Endothelial cell of umbilical vein (primary cell): Measurements from ENCODE around the gene TRMT61B. TPM values are rescaled to one million over a fixed set of nuclear protein-coding genes. Genes with fewer than 3 reads are reported as not detected.

ENCODE experiments used
- BruUV-seq: library from RNA; stranded (reverse); fragments of 400-500 nt; replicated peaks from 2 replicates; lab custom pipeline; 2021; lab: Mats Ljungman, UMichigan
- CTCF ChIA-PET: fragments of 300-600, 350-600 bp; sonication (Branson Sonifier 250); formaldehyde crosslinking; loops from one replicate; lab custom pipeline; 2021; ENCODE audit warnings: antibody characterized with exemption, inconsistent platforms; lab: Charles Lee
- POLR2A ChIA-PET: fragments of 300-600, 350-600 bp; sonication (Branson Sonifier 250); formaldehyde crosslinking; loops from one replicate; lab custom pipeline; 2021; ENCODE audit warnings: antibody characterized with exemption, inconsistent platforms; lab: Charles Lee
- DNase-seq: peaks from one replicate; pipeline ENCODE4 v3.0.0-alpha.2; 2011; ENCODE audit warnings: low read depth, low spot score
- FAIRE-seq: peaks from 2 replicates; lab custom pipeline; 2011; peaks lifted over from hg19 to GRCh38; lab: Jason Lieb, UNC
- H2AFZ ChIP-seq: 2 replicates; pipeline ENCODE4 v1.6.0; 2012; ENCODE audit warnings: low read depth, low read length, control low read depth, inconsistent platforms
- H3K27ac ChIP-seq: 2 replicates; pipeline ENCODE4 v1.5.1; 2011; ENCODE audit warnings: low read depth, mild to moderate bottlenecking, control low read depth, low read length, moderate library complexity; ENCODE audit not compliant: insufficient read depth
- H3K27me3 ChIP-seq, 2 experiments: 2 replicates each; pipeline versions ENCODE4 v1.6.0 to v1.6.1; 2011; ENCODE audit warnings: low read length in 2 of 2, mixed read lengths in 1 of 2; ENCODE audit not compliant: control insufficient read depth in 2 of 2, insufficient read depth in 2 of 2
- H3K36me3 ChIP-seq, 2 experiments: 2 replicates in 1 of 2; 3 replicates in 1 of 2; pipeline ENCODE4 v1.5.1; 2011; ENCODE audit warnings: low read length in 2 of 2, mild to moderate bottlenecking in 1 of 2, moderate library complexity in 1 of 2; ENCODE audit not compliant: control insufficient read depth in 2 of 2, insufficient read depth in 2 of 2; ENCODE audit errors: extremely low read depth in 1 of 2
- H3K4me1 ChIP-seq: 3 replicates; pipeline ENCODE4 v1.5.1; 2011; ENCODE audit warnings: mild to moderate bottlenecking, low read length; ENCODE audit not compliant: control insufficient read depth, insufficient read depth; ENCODE audit errors: extremely low read depth
- H3K4me2 ChIP-seq: 2 replicates; pipeline ENCODE4 v1.6.1; 2011; ENCODE audit warnings: low read length, control low read depth, mixed read lengths; ENCODE audit not compliant: insufficient read depth
- H3K4me3 ChIP-seq, 3 experiments: fragments of 200-600 bp in 1 of 3; sonication (generic), shearing (Covaris generic) in 1 of 3; replicated peaks in 1 of 3; 2 replicates each; pipeline ENCODE4 v1.5.1; 2011 to 2016; ENCODE audit warnings: control low read depth in 3 of 3, low read length in 3 of 3, mild to moderate bottlenecking in 2 of 3, inconsistent platforms in 1 of 3, low read depth in 1 of 3, moderate library complexity in 1 of 3; ENCODE audit not compliant: insufficient read depth in 1 of 3
- H3K79me2 ChIP-seq: 2 replicates; pipeline ENCODE4 v1.6.0; 2012; ENCODE audit warnings: low read length, inconsistent platforms; ENCODE audit not compliant: control insufficient read depth, insufficient read depth
- H3K9ac ChIP-seq: replicated peaks from 2 replicates; pipeline ENCODE3; 2011; ENCODE audit warnings: low read length, control low read depth; ENCODE audit not compliant: insufficient read depth; ENCODE audit errors: extremely low read depth
- H3K9me1 ChIP-seq: replicated peaks from 3 replicates; pipeline ENCODE4 v1.6.0; 2011; ENCODE audit warnings: mild to moderate bottlenecking, low read length; ENCODE audit not compliant: control insufficient read depth, insufficient read depth; ENCODE audit errors: extremely low read depth
- H3K9me3 ChIP-seq: replicated peaks from 2 replicates; pipeline ENCODE4 v1.5.1; 2012; ENCODE audit warnings: low read length, inconsistent platforms; ENCODE audit not compliant: control insufficient read depth, insufficient read depth
- H4K20me1 ChIP-seq: replicated peaks from 2 replicates; pipeline ENCODE3; 2011; ENCODE audit warnings: mild to moderate bottlenecking, low read length; ENCODE audit not compliant: control insufficient read depth, insufficient read depth; ENCODE audit errors: extremely low read depth
- CTCF ChIP-seq, 2 donors: IDR thresholded peaks; 1 replicate in 1 of 2; 2 replicates in 1 of 2; pipeline ENCODE4 v1.5.1; 2011; ENCODE audit warnings: low read length in 2 of 2, mild to moderate bottlenecking in 2 of 2, moderate library complexity in 2 of 2, control low read depth in 1 of 2, inconsistent platforms in 1 of 2, low read depth in 1 of 2; ENCODE audit not compliant: insufficient read depth in 1 of 2; ENCODE audit errors: extremely low read depth in 1 of 2
- EZH2 ChIP-seq: IDR thresholded peaks from 2 replicates; pipeline ENCODE4 v1.6.1; 2012; ENCODE audit warnings: borderline replicate concordance, low read depth, mild to moderate bottlenecking, moderate library complexity, low read length, inconsistent platforms; ENCODE audit not compliant: severe bottlenecking
- FOS ChIP-seq: IDR thresholded peaks from 2 replicates; pipeline ENCODE4 v1.6.1; 2011; ENCODE audit warnings: mild to moderate bottlenecking, low read length, moderate library complexity, borderline replicate concordance; ENCODE audit not compliant: insufficient read depth
- GATA2 ChIP-seq: IDR thresholded peaks from 2 replicates; pipeline ENCODE4 v1.7.0; 2011; ENCODE audit warnings: low read depth, mild to moderate bottlenecking, moderate library complexity, mixed read lengths, low read length; ENCODE audit not compliant: insufficient read length, insufficient read depth
- JUN ChIP-seq: IDR thresholded peaks from 2 replicates; pipeline ENCODE4 v1.6.1; 2011; ENCODE audit warnings: borderline replicate concordance, low read depth; ENCODE audit not compliant: insufficient read length, insufficient read depth
- MYC ChIP-seq: IDR thresholded peaks from one replicate; pipeline ENCODE4 v1.6.1; 2011; ENCODE audit warnings: mild to moderate bottlenecking, low read depth, low read length
- POLR2A ChIP-seq: IDR thresholded peaks from 2 replicates; pipeline ENCODE4 v1.6.1; 2012; ENCODE audit warnings: low read depth, mild to moderate bottlenecking, control low read depth, low read length
- POLR2AphosphoS5 ChIP-seq: IDR thresholded peaks from 2 replicates; pipeline ENCODE4 v1.6.1; 2012; ENCODE audit warnings: low read depth, mild to moderate bottlenecking, control low read depth, low read length, moderate library complexity; ENCODE audit not compliant: insufficient read depth
- dilution Hi-C: fragments of 300-500 bp; cut with MboI; formaldehyde crosslinking; loops from one replicate; pipeline ENCODE4 v1.15.0; 2019; ENCODE audit warnings: low sequenced_read_pairs; ENCODE audit not compliant: extremely low pct_ligation_motif_present
- intact Hi-C: fragments of 100-400 bp; cut with micrococcal nuclease; formaldehyde crosslinking; loops from one replicate; pipeline ENCODE4 v1.10.0; 2022
- polyA plus RNA-seq, 4 experiments: library from polyadenylated mRNA; depleted of rRNA in 3 of 4; stranded (reverse) in 3 of 4; unstranded in 1 of 4; fragments of >200 nt; gene quantifications; 2 replicates each; pipeline versions ENCODE4 v1.2.1 to v1.2.3, GENCODE V29; 2011 to 2012; ENCODE audit warnings: missing spikeins in 1 of 4
- total RNA-seq: library from RNA; stranded (reverse); gene quantifications from 2 replicates; pipeline ENCODE4 v1.2.3, GENCODE V29; 2021
- TF ChIP-seq, protein P1 (sequence below): IDR thresholded peaks from 2 replicates; pipeline ENCODE4 v1.6.1; 2011; ENCODE audit not compliant: insufficient read depth, insufficient read length

TRMT61B gene
- total and polyA plus RNA-seq, 2 donors (not counting 3 experiments of a cell fraction or from before 2014, with no cell fraction given), result 4.6 to 13.6 TPM

DNA sequence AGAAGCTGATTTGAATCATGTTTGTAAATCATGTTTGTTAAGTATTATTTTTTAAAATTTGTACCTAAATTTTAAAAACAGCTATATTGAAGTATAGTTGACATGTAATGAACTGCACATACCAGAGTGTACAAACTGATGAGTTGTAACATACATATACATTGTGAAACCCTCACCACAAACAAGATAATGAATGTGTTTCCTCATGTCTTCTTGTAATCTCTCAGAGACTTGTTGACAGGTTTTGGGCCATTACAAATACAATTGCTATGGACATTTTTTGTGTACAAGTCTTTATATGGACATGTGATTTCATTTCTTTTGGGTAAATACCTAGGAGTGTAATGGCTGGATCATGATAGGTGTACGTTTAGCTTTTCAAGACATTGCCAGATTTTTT is 45.8 kb upstream of the TRMT61B start:
- Histone ChIP-seq H3K79me2 (peaks cover 69% of the 10 kb centered on the region), H3K4me1 (no peaks in the 10 kb centered on the region), H3K4me2 (no peak overlapping the region), H3K27me3 (no peaks in the 10 kb centered on the region), H3K27ac (no peak overlapping the region), H3K36me3 (peaks cover 10 to 19% of the 10 kb centered on the region in 2 experiments), H4K20me1 (no peaks in the 10 kb centered on the region), H3K4me3 (no peak overlapping the region), H3K9me3 (no peaks in the 10 kb centered on the region), H2AFZ (no peak overlapping the region), H3K9me1 (no peaks in the 10 kb centered on the region), H3K9ac (no peak overlapping the region)
- intact Hi-C loops (no loop called here), dilution Hi-C loops (no loop called here)
- TF ChIP-seq MYC (no peak), JUN (no peak), POLR2A (no peak), POLR2AphosphoS5 (no peak), GATA2 (no peak), FOS (no peak), CTCF (IDR thresholded peaks at IDR 0.05; ENCODE audit: extremely low read depth in 1 of 2, insufficient read depth in 1 of 2, low read depth in 1 of 2, low read length in 2 of 2) (no peak), EZH2 (no peak)
- TF ChIP-seq, protein P1, sequence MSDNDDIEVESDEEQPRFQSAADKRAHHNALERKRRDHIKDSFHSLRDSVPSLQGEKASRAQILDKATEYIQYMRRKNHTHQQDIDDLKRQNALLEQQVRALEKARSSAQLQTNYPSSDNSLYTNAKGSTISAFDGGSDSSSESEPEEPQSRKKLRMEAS, result no peak
- ChIA-PET POLR2A (no interaction called here), CTCF (no interaction called here)
- no TSS peak for BruUV-seq
- no peak for FAIRE-seq
- no peak for DNase-seq
